ENCODE measurements around the gene TBX20.

DNA sequence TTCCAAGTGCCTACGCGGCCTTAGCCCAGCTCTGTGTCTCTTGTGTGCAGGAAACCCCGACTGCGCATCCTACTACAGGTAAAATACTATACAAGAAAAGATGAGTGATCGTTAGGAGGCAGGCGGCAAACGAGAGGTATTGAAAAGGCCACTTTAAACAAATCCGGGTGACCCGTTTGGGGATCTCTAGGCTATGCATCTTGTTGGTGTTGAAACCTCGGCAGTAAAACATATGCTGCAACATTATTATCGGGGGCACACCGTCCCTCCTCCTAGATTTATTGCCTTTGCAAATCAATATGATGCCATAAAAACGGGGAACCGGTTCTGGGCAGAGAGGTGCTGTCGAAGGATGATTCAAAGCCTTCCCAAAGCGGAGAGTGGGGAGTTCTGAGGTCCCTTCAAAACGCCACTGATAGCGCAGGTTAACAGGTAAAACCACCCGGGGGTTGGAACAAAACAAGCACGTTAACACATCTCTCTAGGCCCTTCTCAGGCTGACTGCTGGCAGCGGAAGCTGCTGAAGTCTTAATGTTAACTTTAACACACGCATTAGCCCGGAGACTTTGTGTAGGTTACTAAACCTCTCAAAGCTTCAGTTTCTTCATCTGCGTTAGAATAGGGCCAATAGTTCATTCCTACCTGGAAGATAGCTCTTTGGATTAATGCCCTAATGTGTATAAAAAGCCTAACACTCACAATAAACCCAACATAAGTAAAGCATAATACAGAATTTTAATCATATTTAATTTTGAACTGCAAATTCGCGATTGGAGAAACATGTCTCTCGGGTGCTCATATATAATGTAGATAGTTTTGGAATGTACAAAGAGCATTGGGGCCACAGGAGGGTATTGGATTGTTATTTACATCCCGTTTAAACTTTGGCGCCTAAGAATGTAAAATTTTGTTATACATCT lies 2.6 kb upstream of the TBX20 start:
- TF ChIP-seq EZH2 (IDR thresholded peaks at IDR 0.05; ENCODE audit: insufficient read depth, poor library complexity, severe bottlenecking) (peak; percentile 41), EZH2phosphoT487 (IDR thresholded peaks at IDR 0.05; ENCODE audit: insufficient read depth, low read depth) (0 out of 2 replicates have a peak, but pooled peaks have one; percentile 1)
